ENCODE measurements around the gene RNU11.

GRCh38 chr1:28601696-28602095, 46.7 kb upstream of the RNU11 start:
- TF ChIP-seq POLR2A (IDR thresholded peaks at IDR 0.05; ENCODE audit: low read depth, low read length) (no peak), POLR2AphosphoS5 (IDR thresholded peaks at IDR 0.05; ENCODE audit: insufficient read depth, low read depth, low read length) (no peak), CTCF (IDR thresholded peaks at IDR 0.05; ENCODE audit: extremely low read depth in 1 of 2, insufficient read depth in 1 of 2, low read depth in 1 of 2, low read length in 2 of 2) (no peak), EZH2 (IDR thresholded peaks at IDR 0.05; ENCODE audit: borderline replicate concordance, low read depth, low read length, severe bottlenecking) (no peak)
